Measurements from ENCODE around the gene RNF166. TPM values are rescaled to one million over a fixed set of nuclear protein-coding genes. Genes with fewer than 3 reads are reported as not detected.
A peak's percentile ranks its signal among the peaks of the same experiment; 100 is the strongest.

RNF166 gene
- total and polyA plus RNA-seq, 2 experiments from 2014 or later = 33.5 to 34.2 TPM

- H3K27me3 ChIP-seq = no peaks in the 10 kb centered on the region
- no peaks in the 10 kb centered on the region for H3K36me3 ChIP-seq
- no peaks in the 10 kb centered on the region for H3K4me1 ChIP-seq (ENCODE audit: low read depth)
- no peaks in the 10 kb centered on the region for H3K9me3 ChIP-seq (ENCODE audit: low read depth)
- no peak overlapping the region for H3K27ac ChIP-seq
- H3K4me3 ChIP-seq = no peak overlapping the region
- no peak for TF ChIP-seq CTCF (IDR thresholded peaks at IDR 0.05; ENCODE audit: low read depth, low read length)
- no peak for DNase-seq (ENCODE audit: low read depth in 1 of 2, low spot score in 1 of 2)
These were observed 46.3 kb upstream of the RNF166 start for GRCh38 chr16:88752386-88753002.

- no peak for DNase-seq (ENCODE audit: low read depth in 1 of 2, low spot score in 1 of 2)
- Histone ChIP-seq H3K36me3 (no peaks in the 10 kb centered on the region), H3K9me3 (ENCODE audit: low read depth) (no peaks in the 10 kb centered on the region), H3K4me3 (no peak overlapping the region), H3K4me1 (ENCODE audit: low read depth) (no peaks in the 10 kb centered on the region), H3K27me3 (no peaks in the 10 kb centered on the region), H3K27ac (no peak overlapping the region)
- TF ChIP-seq CTCF (IDR thresholded peaks at IDR 0.05; ENCODE audit: low read depth, low read length) = no peak
These were observed 44.6 kb upstream of the RNF166 start for GRCh38 chr16:88750854-88751253.

- Histone ChIP-seq H3K36me3 (no peaks in the 10 kb centered on the region), H3K27ac (no peak overlapping the region), H3K4me1 (ENCODE audit: low read depth) (no peaks in the 10 kb centered on the region), H3K9me3 (ENCODE audit: low read depth) (no peaks in the 10 kb centered on the region), H3K27me3 (no peaks in the 10 kb centered on the region), H3K4me3 (no peak overlapping the region)
- DNase-seq (ENCODE audit: low read depth in 1 of 2, low spot score in 1 of 2) = no peak
- TF ChIP-seq CTCF (IDR thresholded peaks at IDR 0.05; ENCODE audit: low read depth, low read length) = no peak
These were observed 43.1 kb upstream of the RNF166 start for GRCh38 chr16:88749358-88749757.

- H3K36me3 ChIP-seq = no peaks in the 10 kb centered on the region
- no peaks in the 10 kb centered on the region for H3K27me3 ChIP-seq
- TF ChIP-seq CTCF (IDR thresholded peaks at IDR 0.05; ENCODE audit: low read depth, low read length) = no peak
- H3K9me3 ChIP-seq (ENCODE audit: low read depth) = no peaks in the 10 kb centered on the region
- H3K4me1 ChIP-seq (ENCODE audit: low read depth) = no peaks in the 10 kb centered on the region
- no peak overlapping the region for H3K27ac ChIP-seq
- H3K4me3 ChIP-seq = no peak overlapping the region
- no peak for DNase-seq (ENCODE audit: low read depth in 1 of 2, low spot score in 1 of 2)
These were observed 42.2 kb upstream of the RNF166 start for GRCh38 chr16:88748364-88748763.

- TF ChIP-seq CTCF (IDR thresholded peaks at IDR 0.05; ENCODE audit: low read depth, low read length) = no peak
- Histone ChIP-seq H3K27me3 (no peaks in the 10 kb centered on the region), H3K36me3 (no peaks in the 10 kb centered on the region), H3K4me3 (no peak overlapping the region), H3K27ac (no peak overlapping the region), H3K9me3 (ENCODE audit: low read depth) (no peaks in the 10 kb centered on the region), H3K4me1 (ENCODE audit: low read depth) (no peaks in the 10 kb centered on the region)
- DNase-seq (ENCODE audit: low read depth in 1 of 2, low spot score in 1 of 2) = peak in 1 of 2 donors; percentile 16
These were observed 41.5 kb upstream of the RNF166 start for GRCh38 chr16:88747588-88748301.

Measured in cardiac muscle cell (in vitro differentiated cells and primary cell).